Esophagus (tissue), 2 donors: ENCODE results near the gene HADHA. TPM values are rescaled to one million over a fixed set of nuclear protein-coding genes. Genes with fewer than 3 reads are reported as not detected.

ENCODE experiments used
- H3K27ac ChIP-seq, 2 donors: one replicate each; pipeline ENCODE4 v1.5.1; 2013; ENCODE audit warnings: low read depth in 2 of 2, mild to moderate bottlenecking in 2 of 2, inconsistent platforms in 1 of 2, low read length in 1 of 2, moderate library complexity in 1 of 2
- H3K27me3 ChIP-seq, 2 donors: one replicate each; pipeline ENCODE4 v1.6.1; 2013; ENCODE audit warnings: low read length in 2 of 2, control low read depth in 1 of 2, mild to moderate bottlenecking in 1 of 2; ENCODE audit not compliant: insufficient read depth in 2 of 2, control insufficient read depth in 1 of 2
- H3K36me3 ChIP-seq, 2 donors: one replicate each; pipeline ENCODE4 v1.6.1; 2013; ENCODE audit warnings: low read length in 1 of 2; ENCODE audit not compliant: control insufficient read depth in 2 of 2, insufficient read depth in 2 of 2
- H3K4me1 ChIP-seq, 2 donors: one replicate each; pipeline ENCODE4 v1.6.1; 2013; ENCODE audit warnings: low read length in 1 of 2; ENCODE audit not compliant: control insufficient read depth in 2 of 2, insufficient read depth in 2 of 2
- H3K4me3 ChIP-seq, 2 donors: one replicate each; pipeline ENCODE4 v1.5.1; 2013; ENCODE audit warnings: low read length in 2 of 2, mild to moderate bottlenecking in 2 of 2, low read depth in 1 of 2, moderate library complexity in 1 of 2
- H3K9me3 ChIP-seq, 2 donors: one replicate each; pipeline ENCODE4 v1.6.1; 2013; ENCODE audit warnings: mild to moderate bottlenecking in 2 of 2, low read depth in 1 of 2, low read length in 1 of 2, moderate library complexity in 1 of 2; ENCODE audit not compliant: control insufficient read depth in 2 of 2, insufficient read depth in 1 of 2
- WGBS, 2 donors: extraction: QIAGEN DNeasy Blood & Tissue Kit; methylation state at CpG; one replicate each; pipeline ENCODE4 v1.1.7; 2013; 5-methylcytosine and 5-hydroxymethylcytosine counted together
- polyA plus RNA-seq, 2 donors: library from polyadenylated mRNA; stranded (reverse); fragments of 200-250 nt; gene quantifications; one replicate each; pipeline ENCODE4 v1.2.3, GENCODE V29; 2013
- donor health status: healthy with polysubstance abuse.
- donor health status: Bipolar disorder and iron deficiency.

HADHA gene
- polyA plus RNA-seq, 2 donors, result 26.4 to 77.1 TPM

DNA sequence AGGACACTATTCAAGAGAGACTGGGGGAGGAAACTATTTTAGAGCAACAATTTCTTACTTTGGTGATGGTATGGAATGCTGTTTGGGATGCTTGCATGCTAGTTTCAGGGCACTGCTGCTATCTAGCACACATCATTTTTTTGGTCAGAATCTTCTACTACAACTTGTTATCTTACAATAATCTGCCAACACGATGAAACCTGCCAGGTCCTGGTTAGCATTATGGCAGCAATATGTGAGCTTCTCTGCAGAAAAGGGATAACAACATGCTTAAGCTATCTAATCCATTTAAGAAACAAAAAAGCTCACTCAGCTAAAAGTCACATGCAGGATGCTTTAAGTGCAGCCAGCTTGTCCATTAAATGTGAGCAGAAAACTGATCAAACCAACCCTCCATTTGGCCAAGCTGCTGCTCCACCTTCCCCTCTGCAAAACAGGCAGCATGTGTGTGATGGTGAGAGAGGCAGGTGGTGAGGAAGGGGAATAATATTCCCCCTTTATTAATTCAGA, 41.4 kb downstream of the HADHA start:
- no peak overlapping the region for H3K4me3 ChIP-seq
- WGBS, 2 donors, result 51 to 64% methylated on average over 1 of the region's 1 CpG
- peaks cover 13 to 17% of the 10 kb centered on the region in 2 donors for H3K36me3 ChIP-seq
- no peaks in the 10 kb centered on the region for H3K4me1 ChIP-seq
- no peak overlapping the region for H3K27ac ChIP-seq
- no peaks in the 10 kb centered on the region for H3K27me3 ChIP-seq
- H3K9me3 ChIP-seq, result no peaks in the 10 kb centered on the region

DNA sequence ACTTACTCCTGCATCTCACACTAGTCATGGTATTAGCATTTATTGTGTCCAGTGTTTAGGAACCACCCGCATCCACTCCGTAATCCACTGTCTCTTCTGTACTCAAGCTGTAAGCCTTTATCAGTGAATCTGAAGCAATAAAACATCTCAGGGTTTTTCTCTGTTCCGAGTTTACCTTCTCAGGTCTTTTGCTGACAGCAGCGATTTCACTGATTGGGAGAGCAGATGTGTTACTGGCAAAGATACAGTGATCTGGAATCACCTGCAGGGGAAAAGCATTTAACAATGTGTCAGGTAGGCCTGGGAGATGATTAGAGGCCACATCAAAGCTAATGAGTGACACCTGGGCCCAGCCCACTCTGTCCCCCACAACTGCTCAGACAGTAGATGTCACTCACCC, 46.9 kb downstream of the HADHA start:
- no peaks in the 10 kb centered on the region for H3K4me1 ChIP-seq
- WGBS, 2 donors, result 89 to 91% methylated on average over 4 of the region's 4 CpGs

DNA sequence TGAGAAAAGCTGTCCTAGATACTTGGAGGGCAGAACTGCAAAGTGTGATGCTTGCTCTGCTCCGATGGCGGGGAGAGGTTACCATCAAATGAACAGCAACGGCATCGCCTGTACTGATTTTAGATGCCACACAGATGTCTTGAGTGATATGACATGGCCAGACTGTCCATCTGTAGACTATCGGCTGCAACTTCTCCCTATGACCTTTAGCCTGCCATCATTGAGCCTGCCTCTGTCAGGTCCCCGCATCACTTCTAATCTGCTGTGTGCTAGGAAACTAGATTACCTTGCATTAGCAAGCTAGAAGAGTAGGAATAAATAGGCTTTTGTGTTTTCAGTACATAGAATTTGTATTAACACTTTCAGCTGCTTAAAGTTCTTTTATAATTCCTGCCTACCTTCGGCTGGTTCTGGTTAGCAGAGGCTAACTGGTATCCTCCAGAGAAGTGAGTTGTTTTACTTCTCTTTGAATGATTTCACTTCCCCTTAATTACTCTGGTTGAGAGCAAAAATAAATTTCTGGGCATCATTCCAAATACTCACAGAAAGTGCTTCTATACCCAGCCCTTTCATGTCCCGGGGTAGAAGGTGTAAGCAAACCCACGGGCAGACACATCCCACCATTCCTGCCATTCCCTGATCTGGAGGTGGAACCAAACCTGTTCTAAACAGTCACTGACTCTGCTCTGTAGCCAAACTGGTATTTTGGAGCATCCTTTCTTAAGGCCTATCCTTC, 47.6 kb downstream of the HADHA start:
- Histone ChIP-seq H3K27ac (no peak overlapping the region), H3K4me3 (no peak overlapping the region), H3K36me3 (peaks cover 22 to 28% of the 10 kb centered on the region in 2 donors), H3K9me3 (no peaks in the 10 kb centered on the region), H3K27me3 (no peaks in the 10 kb centered on the region), H3K4me1 (no peaks in the 10 kb centered on the region)
- WGBS, 2 donors, result 82 to 85% methylated on average over 9 of the region's 9 CpGs

More for the DNA sequence above, 46.9 kb downstream of the HADHA start:
- H3K27ac ChIP-seq, result no peak overlapping the region
- no peak overlapping the region for H3K4me3 ChIP-seq
- no peaks in the 10 kb centered on the region for H3K27me3 ChIP-seq
- peaks cover 22 to 27% of the 10 kb centered on the region in 2 donors for H3K36me3 ChIP-seq
- no peaks in the 10 kb centered on the region for H3K9me3 ChIP-seq

DNA sequence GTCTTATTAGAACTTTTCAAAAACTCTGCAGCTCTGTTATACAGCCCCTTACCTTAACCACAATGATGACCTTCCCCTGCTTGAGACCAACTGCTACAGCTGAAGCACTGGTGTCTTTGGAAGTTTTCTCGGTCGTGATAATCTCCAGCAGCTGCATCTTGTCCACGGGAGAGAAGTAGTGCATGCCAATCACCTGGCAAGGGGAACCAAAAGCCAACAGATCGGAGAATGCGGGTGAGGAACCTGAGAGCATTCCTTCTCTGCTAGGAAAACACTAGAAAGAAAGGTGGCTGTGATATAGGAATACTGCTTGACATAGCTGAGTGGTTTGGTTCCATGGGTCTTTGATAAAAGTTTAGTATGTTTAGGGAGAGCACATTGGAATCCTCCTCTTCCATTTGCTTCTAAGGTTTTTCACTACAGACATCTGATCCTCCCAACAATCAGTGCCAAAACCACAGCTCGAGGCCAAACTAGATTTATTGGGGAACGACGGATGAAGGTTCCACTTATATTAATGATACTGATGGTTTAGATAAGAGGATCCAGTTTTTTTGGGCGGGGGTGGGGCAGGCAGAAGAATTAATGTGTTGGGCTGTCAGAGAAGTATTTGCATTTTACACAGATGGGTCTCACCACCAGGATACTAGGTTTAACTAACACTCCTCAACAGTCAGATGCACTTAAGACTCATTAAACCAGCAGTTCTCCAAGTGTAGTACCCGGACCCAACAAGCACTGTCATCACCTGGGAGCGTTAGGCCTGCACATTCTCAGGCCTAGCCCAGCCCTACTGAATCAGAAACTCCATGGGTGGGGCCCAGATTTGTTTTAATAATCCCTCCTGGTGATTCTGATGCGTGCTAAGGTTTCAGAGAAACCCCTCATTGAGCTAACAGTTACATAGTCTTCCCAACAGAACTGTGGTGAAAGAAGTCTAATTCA, 49.1 kb downstream of the HADHA start:
- WGBS, 2 donors, result 68 to 73% methylated on average over 12 of the region's 12 CpGs
- Histone ChIP-seq H3K36me3 (peaks cover 21 to 39% of the 10 kb centered on the region in 2 donors), H3K27me3 (no peaks in the 10 kb centered on the region)

DNA sequence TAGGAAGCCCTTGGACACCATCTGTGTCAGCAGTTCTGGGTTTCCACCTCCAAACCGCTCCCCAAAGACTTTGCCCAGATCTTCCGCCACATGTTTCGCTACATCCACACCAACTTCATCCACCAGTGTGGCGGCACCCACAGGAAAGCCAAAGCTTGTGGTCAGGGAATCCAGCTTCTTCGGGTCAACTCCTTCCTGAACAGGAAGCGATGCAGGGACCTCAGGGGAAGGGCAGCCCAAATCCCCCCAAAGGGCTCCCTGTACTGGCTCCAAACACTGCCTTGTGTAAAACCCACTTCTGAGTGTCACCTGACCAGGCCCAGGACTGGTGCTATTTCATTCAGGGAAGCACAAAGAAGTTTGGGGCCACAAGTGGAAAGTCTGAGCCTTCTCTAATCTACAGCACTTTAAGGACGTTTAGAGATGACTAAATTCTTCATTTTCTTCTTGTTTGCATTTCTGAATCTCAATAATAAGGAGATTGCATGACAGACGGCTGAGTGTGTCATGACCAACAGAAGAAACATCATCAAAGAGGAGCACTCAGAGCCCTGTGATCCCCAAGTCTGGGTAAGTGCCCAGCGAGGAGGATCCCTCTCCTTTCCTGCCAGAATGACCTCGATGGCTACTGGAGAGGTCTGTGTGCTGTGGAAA, 50.7 kb downstream of the HADHA start:
- Histone ChIP-seq H3K4me3 (no peak overlapping the region), H3K27me3 (no peaks in the 10 kb centered on the region), H3K27ac (no peak overlapping the region), H3K9me3 (no peaks in the 10 kb centered on the region), H3K36me3 (peaks cover 13 to 34% of the 10 kb centered on the region in 2 donors), H3K4me1 (no peaks in the 10 kb centered on the region)
- 87 to 88% methylated on average over 10 of the region's 10 CpGs for WGBS, 2 donors

More for the DNA sequence above, 49.1 kb downstream of the HADHA start:
- Histone ChIP-seq H3K4me3 (no peak overlapping the region), H3K27ac (no peak overlapping the region), H3K4me1 (no peaks in the 10 kb centered on the region), H3K9me3 (no peaks in the 10 kb centered on the region)

DNA sequence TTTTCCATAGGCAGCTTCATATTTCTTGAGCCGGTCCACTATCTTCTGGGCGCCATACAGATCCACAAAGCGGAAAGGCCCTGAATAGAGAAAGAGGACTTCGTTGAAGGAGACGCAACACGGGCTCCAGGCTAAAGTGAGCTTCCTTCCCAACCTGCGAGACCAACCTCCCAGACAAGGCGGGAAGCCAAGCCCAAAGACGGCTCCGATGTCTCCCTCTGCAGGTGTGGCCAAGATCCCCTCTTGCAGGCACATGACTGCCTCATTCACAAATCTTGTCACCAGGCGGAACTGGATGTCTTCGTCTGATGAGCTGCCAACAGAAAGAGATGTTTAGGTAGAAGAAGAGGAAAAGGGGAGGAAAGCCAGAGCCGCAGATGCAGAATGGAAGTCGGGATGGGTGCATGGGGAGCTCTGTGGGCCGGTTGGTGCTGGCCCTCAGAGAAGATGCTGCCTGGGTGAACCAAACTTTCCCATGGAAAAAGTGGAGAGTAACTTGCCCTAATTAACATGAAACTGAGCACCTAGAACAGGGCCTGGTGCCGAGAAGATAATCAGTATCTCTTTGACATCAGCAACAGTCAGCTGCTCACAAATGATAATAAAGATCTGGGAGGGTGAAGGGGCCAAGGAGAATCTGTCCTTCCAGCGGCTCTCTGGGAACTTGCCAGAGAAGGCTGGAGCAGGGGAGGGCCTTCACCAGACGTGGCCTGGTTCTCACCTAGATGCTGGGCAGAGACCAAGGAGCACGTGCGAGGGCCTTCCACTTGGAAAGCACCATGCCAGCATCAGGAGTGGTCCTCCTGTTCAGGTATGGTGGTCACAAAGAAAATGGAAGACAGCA, 52.9 kb downstream of the HADHA start:
- Histone ChIP-seq H3K4me3 (no peak overlapping the region), H3K9me3 (no peaks in the 10 kb centered on the region), H3K36me3 (peaks cover 9 to 29% of the 10 kb centered on the region in 2 donors), H3K27ac (no peak overlapping the region), H3K27me3 (no peaks in the 10 kb centered on the region), H3K4me1 (no peaks in the 10 kb centered on the region)
- 81 to 83% methylated on average over 20 of the region's 20 CpGs for WGBS, 2 donors

DNA sequence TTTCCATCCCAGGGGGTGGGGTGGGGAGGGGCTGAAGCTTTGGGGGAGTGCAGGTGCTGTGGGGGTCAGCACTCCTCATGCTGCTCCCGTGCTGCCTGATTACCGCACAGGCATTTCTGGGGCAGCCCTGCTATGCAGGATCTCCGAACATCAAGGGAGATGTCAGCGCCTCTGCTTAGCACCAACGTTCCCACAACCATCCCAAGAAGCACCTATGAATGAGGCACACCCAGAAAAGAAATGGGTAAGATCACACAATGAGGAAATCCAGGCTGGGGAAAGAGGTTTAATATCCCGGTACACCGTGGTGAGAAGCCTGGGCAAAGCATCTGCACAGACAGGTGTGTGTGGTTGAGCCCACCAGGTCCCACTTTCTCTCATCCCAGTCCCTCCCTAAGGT, 54.1 kb downstream of the HADHA start:
- Histone ChIP-seq H3K27me3 (no peaks in the 10 kb centered on the region), H3K36me3 (peaks cover 5 to 28% of the 10 kb centered on the region in 2 donors), H3K4me3 (no peak overlapping the region), H3K4me1 (no peaks in the 10 kb centered on the region), H3K9me3 (no peaks in the 10 kb centered on the region), H3K27ac (no peak overlapping the region)
- 77 to 86% methylated on average over 7 of the region's 7 CpGs for WGBS, 2 donors

DNA sequence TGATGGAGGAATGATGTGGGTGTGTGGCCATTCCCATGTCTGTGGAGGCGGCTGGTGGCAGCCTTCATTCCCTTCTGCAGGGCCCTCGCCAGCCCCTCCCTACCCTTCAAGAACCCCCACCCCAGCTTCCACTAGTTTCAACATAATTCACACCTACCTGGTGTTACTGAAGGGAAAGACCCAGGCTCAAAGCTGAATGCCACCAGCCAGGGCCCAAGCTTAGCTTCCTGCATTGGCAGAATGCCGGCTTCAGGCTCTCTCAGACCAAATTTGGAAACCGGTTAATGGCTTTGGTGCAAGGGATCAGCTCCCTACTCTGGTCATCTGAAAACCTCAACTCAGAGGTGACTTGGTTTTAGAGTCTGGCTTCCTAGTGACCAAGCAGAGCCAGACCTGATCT, 54.7 kb downstream of the HADHA start:
- Histone ChIP-seq H3K4me1 (no peaks in the 10 kb centered on the region), H3K36me3 (peaks cover 5 to 25% of the 10 kb centered on the region in 2 donors), H3K27me3 (no peaks in the 10 kb centered on the region), H3K9me3 (no peaks in the 10 kb centered on the region), H3K27ac (no peak overlapping the region), H3K4me3 (no peak overlapping the region)
- WGBS, 2 donors, result 88 to 91% methylated on average over 4 of the region's 4 CpGs
